ENCODE measurements around the gene CCDC124. TPM values are rescaled to one million over a fixed set of nuclear protein-coding genes. Genes with fewer than 3 reads are reported as not detected.

Gene CCDC124
- total and polyA plus RNA-seq, 10 of the 15 experiments (the other 5 are each of a cell fraction or from before 2014, with no cell fraction given) = 3.7 to 184 (median 51.8) TPM

DNA sequence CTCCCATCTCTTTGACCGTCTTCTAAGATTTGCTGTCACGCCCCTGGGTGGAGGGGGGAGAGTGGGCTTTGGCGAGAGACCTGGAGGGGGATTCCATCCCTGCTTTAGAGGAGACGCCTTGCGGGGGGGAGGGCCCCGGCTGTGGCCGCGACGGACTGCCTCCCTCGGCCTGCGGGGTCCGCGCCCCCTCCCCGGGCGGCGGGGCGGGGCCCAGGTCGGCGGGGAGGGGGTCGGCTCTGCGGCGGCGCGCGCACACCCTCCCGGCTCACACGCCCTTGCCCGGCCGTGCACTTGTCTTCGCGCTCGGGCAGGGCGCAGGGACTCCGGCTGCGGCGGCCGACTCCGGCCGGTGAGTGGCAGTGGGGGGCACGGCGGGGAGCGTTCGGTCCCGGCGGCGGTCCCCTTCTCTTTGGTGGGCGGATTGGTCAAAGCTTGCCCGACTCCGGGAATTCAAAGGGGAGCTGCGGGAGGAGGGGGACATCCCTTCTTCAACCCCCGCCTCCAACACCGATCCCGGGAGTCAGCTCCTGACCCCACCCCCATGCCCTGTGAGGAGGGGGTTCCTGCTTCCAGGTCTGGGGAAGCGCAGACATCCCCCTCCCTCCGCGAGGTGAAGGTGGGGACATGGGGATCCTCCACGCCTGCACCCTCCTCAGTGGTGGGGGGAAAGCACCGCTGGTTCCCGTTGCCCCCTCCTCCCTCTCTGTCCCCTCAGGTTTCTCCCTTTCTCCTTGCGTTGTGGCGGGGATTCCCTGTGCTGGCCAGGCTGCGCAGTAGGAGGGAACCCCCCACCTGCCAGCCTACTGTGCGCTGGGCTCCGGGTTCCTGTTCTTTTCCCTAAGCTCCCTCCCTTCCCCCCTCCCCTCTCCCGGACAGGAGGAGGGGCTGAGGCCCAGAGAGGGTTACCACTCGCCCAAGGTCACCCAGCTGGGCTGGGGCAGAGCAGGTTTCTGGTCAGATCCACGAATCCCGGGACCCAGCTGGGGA, 19.5 kb downstream of the CCDC124 start (continued):
- TF ChIP-seq EP300 (IDR thresholded peaks at IDR 0.05; ENCODE audit: borderline replicate concordance in 1 of 2, control insufficient read depth in 1 of 2, low read depth in 2 of 2, low read length in 2 of 2) (no peak), ZNF24 (IDR thresholded peaks at IDR 0.05) (no peak), BACH1 (IDR thresholded peaks at IDR 0.05; ENCODE audit: borderline replicate concordance) (0 out of 2 replicates have a peak, but pooled peaks have one; percentile 3), SMARCA5 (IDR thresholded peaks at IDR 0.05) (peak; percentile 48; the same call in 1 of the 2 replicates), POLR2AphosphoS2 (IDR thresholded peaks at IDR 0.05; ENCODE audit: low read depth, low read length) (no peak), HDAC2 (IDR thresholded peaks at IDR 0.05) (no peak), IKZF2 (IDR thresholded peaks at IDR 0.05) (peak in 1 of 2 experiments; percentile 58; a peak in 3 of 4 replicates), ATF7 (IDR thresholded peaks at IDR 0.05; ENCODE audit: low read depth) (no peak)
- TF ChIP-seq, protein P1, sequence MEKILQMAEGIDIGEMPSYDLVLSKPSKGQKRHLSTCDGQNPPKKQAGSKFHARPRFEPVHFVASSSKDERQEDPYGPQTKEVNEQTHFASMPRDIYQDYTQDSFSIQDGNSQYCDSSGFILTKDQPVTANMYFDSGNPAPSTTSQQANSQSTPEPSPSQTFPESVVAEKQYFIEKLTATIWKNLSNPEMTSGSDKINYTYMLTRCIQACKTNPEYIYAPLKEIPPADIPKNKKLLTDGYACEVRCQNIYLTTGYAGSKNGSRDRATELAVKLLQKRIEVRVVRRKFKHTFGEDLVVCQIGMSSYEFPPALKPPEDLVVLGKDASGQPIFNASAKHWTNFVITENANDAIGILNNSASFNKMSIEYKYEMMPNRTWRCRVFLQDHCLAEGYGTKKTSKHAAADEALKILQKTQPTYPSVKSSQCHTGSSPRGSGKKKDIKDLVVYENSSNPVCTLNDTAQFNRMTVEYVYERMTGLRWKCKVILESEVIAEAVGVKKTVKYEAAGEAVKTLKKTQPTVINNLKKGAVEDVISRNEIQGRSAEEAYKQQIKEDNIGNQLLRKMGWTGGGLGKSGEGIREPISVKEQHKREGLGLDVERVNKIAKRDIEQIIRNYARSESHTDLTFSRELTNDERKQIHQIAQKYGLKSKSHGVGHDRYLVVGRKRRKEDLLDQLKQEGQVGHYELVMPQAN (conservative IDR thresholded peaks at IDR 0.05) = 0 out of 2 replicates have a peak, but pooled peaks have one; percentile 31
- TF ChIP-seq, protein P2, sequence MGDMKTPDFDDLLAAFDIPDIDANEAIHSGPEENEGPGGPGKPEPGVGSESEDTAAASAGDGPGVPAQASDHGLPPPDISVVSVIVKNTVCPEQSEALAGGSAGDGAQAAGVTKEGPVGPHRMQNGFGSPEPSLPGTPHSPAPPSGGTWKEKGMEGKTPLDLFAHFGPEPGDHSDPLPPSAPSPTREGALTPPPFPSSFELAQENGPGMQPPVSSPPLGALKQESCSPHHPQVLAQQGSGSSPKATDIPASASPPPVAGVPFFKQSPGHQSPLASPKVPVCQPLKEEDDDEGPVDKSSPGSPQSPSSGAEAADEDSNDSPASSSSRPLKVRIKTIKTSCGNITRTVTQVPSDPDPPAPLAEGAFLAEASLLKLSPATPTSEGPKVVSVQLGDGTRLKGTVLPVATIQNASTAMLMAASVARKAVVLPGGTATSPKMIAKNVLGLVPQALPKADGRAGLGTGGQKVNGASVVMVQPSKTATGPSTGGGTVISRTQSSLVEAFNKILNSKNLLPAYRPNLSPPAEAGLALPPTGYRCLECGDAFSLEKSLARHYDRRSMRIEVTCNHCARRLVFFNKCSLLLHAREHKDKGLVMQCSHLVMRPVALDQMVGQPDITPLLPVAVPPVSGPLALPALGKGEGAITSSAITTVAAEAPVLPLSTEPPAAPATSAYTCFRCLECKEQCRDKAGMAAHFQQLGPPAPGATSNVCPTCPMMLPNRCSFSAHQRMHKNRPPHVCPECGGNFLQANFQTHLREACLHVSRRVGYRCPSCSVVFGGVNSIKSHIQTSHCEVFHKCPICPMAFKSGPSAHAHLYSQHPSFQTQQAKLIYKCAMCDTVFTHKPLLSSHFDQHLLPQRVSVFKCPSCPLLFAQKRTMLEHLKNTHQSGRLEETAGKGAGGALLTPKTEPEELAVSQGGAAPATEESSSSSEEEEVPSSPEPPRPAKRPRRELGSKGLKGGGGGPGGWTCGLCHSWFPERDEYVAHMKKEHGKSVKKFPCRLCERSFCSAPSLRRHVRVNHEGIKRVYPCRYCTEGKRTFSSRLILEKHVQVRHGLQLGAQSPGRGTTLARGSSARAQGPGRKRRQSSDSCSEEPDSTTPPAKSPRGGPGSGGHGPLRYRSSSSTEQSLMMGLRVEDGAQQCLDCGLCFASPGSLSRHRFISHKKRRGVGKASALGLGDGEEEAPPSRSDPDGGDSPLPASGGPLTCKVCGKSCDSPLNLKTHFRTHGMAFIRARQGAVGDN (IDR thresholded peaks at IDR 0.05) = 0 out of 2 replicates have a peak, but pooled peaks have one; percentile 55
- TF ChIP-seq, protein P3, sequence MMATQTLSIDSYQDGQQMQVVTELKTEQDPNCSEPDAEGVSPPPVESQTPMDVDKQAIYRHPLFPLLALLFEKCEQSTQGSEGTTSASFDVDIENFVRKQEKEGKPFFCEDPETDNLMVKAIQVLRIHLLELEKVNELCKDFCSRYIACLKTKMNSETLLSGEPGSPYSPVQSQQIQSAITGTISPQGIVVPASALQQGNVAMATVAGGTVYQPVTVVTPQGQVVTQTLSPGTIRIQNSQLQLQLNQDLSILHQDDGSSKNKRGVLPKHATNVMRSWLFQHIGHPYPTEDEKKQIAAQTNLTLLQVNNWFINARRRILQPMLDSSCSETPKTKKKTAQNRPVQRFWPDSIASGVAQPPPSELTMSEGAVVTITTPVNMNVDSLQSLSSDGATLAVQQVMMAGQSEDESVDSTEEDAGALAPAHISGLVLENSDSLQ (IDR thresholded peaks at IDR 0.05) = no peak
- TF ChIP-seq, protein P4, sequence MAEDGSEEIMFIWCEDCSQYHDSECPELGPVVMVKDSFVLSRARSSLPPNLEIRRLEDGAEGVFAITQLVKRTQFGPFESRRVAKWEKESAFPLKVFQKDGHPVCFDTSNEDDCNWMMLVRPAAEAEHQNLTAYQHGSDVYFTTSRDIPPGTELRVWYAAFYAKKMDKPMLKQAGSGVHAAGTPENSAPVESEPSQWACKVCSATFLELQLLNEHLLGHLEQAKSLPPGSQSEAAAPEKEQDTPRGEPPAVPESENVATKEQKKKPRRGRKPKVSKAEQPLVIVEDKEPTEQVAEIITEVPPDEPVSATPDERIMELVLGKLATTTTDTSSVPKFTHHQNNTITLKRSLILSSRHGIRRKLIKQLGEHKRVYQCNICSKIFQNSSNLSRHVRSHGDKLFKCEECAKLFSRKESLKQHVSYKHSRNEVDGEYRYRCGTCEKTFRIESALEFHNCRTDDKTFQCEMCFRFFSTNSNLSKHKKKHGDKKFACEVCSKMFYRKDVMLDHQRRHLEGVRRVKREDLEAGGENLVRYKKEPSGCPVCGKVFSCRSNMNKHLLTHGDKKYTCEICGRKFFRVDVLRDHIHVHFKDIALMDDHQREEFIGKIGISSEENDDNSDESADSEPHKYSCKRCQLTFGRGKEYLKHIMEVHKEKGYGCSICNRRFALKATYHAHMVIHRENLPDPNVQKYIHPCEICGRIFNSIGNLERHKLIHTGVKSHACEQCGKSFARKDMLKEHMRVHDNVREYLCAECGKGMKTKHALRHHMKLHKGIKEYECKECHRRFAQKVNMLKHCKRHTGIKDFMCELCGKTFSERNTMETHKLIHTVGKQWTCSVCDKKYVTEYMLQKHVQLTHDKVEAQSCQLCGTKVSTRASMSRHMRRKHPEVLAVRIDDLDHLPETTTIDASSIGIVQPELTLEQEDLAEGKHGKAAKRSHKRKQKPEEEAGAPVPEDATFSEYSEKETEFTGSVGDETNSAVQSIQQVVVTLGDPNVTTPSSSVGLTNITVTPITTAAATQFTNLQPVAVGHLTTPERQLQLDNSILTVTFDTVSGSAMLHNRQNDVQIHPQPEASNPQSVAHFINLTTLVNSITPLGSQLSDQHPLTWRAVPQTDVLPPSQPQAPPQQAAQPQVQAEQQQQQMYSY (CRISPR knock-in tag; IDR thresholded peaks at IDR 0.05) = no peak
- TF ChIP-seq, protein P5, sequence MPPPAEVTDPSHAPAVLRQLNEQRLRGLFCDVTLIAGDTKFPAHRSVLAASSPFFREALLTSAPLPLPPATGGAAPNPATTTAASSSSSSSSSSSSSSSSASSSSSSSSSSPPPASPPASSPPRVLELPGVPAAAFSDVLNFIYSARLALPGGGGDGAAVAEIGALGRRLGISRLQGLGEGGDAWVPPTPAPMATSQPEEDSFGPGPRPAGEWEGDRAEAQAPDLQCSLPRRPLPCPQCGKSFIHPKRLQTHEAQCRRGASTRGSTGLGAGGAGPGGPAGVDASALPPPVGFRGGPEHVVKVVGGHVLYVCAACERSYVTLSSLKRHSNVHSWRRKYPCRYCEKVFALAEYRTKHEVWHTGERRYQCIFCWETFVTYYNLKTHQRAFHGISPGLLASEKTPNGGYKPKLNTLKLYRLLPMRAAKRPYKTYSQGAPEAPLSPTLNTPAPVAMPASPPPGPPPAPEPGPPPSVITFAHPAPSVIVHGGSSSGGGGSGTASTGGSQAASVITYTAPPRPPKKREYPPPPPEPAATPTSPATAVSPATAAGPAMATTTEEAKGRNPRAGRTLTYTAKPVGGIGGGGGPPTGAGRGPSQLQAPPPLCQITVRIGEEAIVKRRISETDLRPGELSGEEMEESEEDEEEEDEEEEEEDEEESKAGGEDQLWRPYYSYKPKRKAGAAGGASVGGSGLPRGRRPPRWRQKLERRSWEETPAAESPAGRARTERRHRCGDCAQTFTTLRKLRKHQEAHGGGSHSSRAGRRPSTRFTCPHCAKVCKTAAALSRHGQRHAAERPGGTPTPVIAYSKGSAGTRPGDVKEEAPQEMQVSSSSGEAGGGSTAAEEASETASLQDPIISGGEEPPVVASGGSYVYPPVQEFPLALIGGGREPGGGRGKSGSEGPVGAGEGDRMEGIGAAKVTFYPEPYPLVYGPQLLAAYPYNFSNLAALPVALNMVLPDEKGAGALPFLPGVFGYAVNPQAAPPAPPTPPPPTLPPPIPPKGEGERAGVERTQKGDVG (CRISPR knock-in tag; IDR thresholded peaks at IDR 0.05) = no peak
